Naive thymus-derived CD4-positive, alpha-beta T cell (primary cell): Measurements from ENCODE around the gene FAM149B1. TPM values are rescaled to one million over a fixed set of nuclear protein-coding genes. Genes with fewer than 3 reads are reported as not detected.

Experiments
- ATAC-seq: fragments of 150-1000 bp; cut with Tn5 transposase; 2 replicates; pipeline ENCODE4 v1.10.0; 2021; ENCODE audit warnings: mild to moderate bottlenecking, moderate library complexity
- CTCF ChIA-PET: fragments of 350-600 bp; sonication (Branson Sonifier 250); formaldehyde crosslinking; loops from one replicate; lab custom pipeline; 2021; ENCODE audit warnings: antibody characterized with exemption; lab: Charles Lee
- POLR2A ChIA-PET: fragments of 350-600 bp; sonication (Branson Sonifier 250); formaldehyde crosslinking; loops from one replicate; lab custom pipeline; 2021; ENCODE audit warnings: antibody characterized with exemption, inconsistent platforms; lab: Charles Lee
- DNase-seq, 9 donors: peaks; one replicate each; pipeline versions ENCODE4 v3.0.0 to v3.0.0-alpha.2; 2020 to 2022; ENCODE audit warnings: mixed read lengths in 1 of 9
- H3K27ac ChIP-seq: one replicate; pipeline ENCODE4 v1.7.0; 2013; ENCODE audit warnings: mild to moderate bottlenecking, low read depth, low read length, moderate library complexity
- H3K27me3 ChIP-seq, 2 donors: one replicate each; pipeline ENCODE4 v1.7.0; 2013; ENCODE audit warnings: low read length in 2 of 2, mild to moderate bottlenecking in 2 of 2, moderate library complexity in 2 of 2; ENCODE audit not compliant: control insufficient read depth in 2 of 2, insufficient read depth in 2 of 2
- H3K36me3 ChIP-seq, 3 experiments: 1 replicate in 2 of 3; 2 replicates in 1 of 3; pipeline ENCODE4 v1.7.0; 2013; ENCODE audit warnings: low read length in 3 of 3, mild to moderate bottlenecking in 3 of 3, moderate library complexity in 1 of 3; ENCODE audit not compliant: insufficient read depth in 3 of 3, control insufficient read depth in 2 of 3
- H3K4me1 ChIP-seq, 2 donors: one replicate each; pipeline ENCODE4 v1.7.0; 2013; ENCODE audit warnings: low read length in 2 of 2, mild to moderate bottlenecking in 2 of 2, moderate library complexity in 1 of 2; ENCODE audit not compliant: control insufficient read depth in 2 of 2, insufficient read depth in 2 of 2
- H3K4me3 ChIP-seq: 2 replicates; pipeline ENCODE4 v1.7.0; 2013; ENCODE audit warnings: mild to moderate bottlenecking, low read length
- H3K9me3 ChIP-seq, 3 experiments: 1 replicate in 2 of 3; 2 replicates in 1 of 3; pipeline ENCODE4 v1.7.0; 2013; ENCODE audit warnings: low read length in 3 of 3; ENCODE audit not compliant: control insufficient read depth in 2 of 3
- H3K27ac Mint-ChIP-seq, 9 donors: one replicate each; pipeline ENCODE4 v1.8.0; 2020 to 2022; ENCODE audit warnings: mixed read lengths in 9 of 9, mild to moderate bottlenecking in 8 of 9, moderate library complexity in 5 of 9, inconsistent platforms in 2 of 9
- H3K27me3 Mint-ChIP-seq, 5 donors: one replicate each; pipeline ENCODE4 v1.8.0; 2021 to 2022; ENCODE audit warnings: mixed read lengths in 5 of 5, mild to moderate bottlenecking in 1 of 5
- H3K36me3 Mint-ChIP-seq, 5 donors: one replicate each; pipeline ENCODE4 v1.8.0; 2020 to 2022; ENCODE audit warnings: mixed read lengths in 5 of 5, mild to moderate bottlenecking in 3 of 5, inconsistent platforms in 1 of 5
- H3K4me1 Mint-ChIP-seq, 7 donors: one replicate each; pipeline ENCODE4 v1.8.0; 2020 to 2022; ENCODE audit warnings: mixed read lengths in 7 of 7, mild to moderate bottlenecking in 3 of 7, inconsistent platforms in 1 of 7
- H3K4me3 Mint-ChIP-seq, 10 donors: one replicate each; pipeline ENCODE4 v1.8.0; 2020 to 2022; ENCODE audit warnings: mild to moderate bottlenecking in 10 of 10, mixed read lengths in 10 of 10, moderate library complexity in 6 of 10, inconsistent platforms in 2 of 10
- H3K9me3 Mint-ChIP-seq, 11 donors: one replicate each; pipeline ENCODE4 v1.8.0; 2020 to 2022; ENCODE audit warnings: mixed read lengths in 11 of 11, mild to moderate bottlenecking in 4 of 11, inconsistent platforms in 1 of 11, moderate library complexity in 1 of 11
- intact Hi-C, 2 donors: fragments of 100-400 bp; cut with micrococcal nuclease; formaldehyde crosslinking; loops; one replicate each; pipeline ENCODE4 v1.15.1; 2023
- polyA plus RNA-seq, 2 donors: library from polyadenylated mRNA; unstranded; fragments of 300-500 nt; fragmentation: Illumina TruSeq; gene quantifications; one replicate each; pipeline ENCODE4 v1.2.3, GENCODE V29; 2021
- total RNA-seq, 6 experiments: library from RNA in 5 of 6; stranded (reverse) in 5 of 6; gene quantifications; 1 replicate in 5 of 6; 2 replicates in 1 of 6; pipeline ENCODE4 v1.2.3 and lab custom pipeline; 2021 to 2026

Gene FAM149B1
- total RNA-seq = 10 to 100 TPM; 13.7 to 21.0 (median 16.3) TPM
- 1 to 10 TPM; 4.6 to 5.1 TPM for polyA plus RNA-seq
- 19.8 reads per million, percentile 50 among the genes with 10 or more reads in this experiment for total RNA-seq (lab: John Stamatoyannopoulos, UW)

DNA sequence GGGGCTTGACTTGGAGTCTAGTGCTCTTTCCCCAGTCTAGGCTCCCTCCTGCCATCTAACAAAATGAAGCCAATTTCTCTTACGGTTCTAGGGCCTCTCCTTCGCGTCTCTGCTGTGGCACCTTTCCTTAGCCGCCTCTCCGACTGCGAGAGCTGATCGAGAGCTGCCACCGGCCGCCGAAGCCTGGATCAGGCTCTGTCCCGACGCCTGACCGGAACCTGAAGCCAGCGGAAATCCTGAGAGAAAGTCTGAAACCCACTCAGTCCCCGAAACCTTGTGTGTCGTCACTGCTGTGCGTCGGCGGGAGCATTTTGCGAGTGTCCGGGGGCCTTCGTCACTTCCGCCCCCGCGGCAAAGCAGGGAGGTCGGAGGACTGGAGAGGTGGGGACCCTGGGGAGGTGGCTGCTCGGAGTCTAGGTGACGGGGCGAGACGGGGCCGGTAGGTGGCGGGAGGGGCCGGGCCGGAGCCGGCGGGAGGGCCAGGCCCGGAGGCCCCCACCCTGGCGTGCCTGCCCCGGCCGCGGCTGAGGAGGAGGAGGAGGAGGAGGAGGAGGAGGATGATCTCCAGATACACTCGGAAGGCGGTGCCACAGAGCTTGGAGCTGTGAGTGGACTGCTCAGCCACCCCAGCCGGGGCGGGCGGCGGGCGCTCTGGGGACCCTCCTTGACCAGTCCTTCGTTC is at the start of gene FAM149B1, which contains the start of gene ECD:
FAM149B1 (plus strand) TSS at position 337 of the 682 bp plus-strand sequence; CDS start at position 558, 221 bp downstream.
ECD (minus strand) TSS at position 226 of the 682 bp plus-strand sequence. CDS start 4,071 bp downstream, outside the sequence.
- intact Hi-C loops = loop anchor here (1.0 to 5.0 kb wide), 8 partner anchors 9 to 459 kb away; partner anchors contain the start of genes MRPS16 (in 2 of the 2), P4HA1 (in 2 of the 2), ANXA7 (in 1 of the 2) and DNAJC9 (in 1 of the 2)
- ChIA-PET CTCF (interaction anchor here (1.3 kb wide), 2 partner anchors 9 to 71 kb away, joined by 4 to 5 read pairs; partner anchors contain the start of gene P4HA1), POLR2A (interaction anchor here (0.6 to 3.2 kb wide), 8 partner anchors 12 to 1270 kb away, joined by 3 to 17 read pairs (median 3); partner anchors contain the start of genes DNAJC9 and P4HA1)
- Mint-ChIP-seq H3K27ac (peak within 1 kb of the TSS; percentile 98 to 100 (median 99)), H3K9me3 (no peaks in the 10 kb centered on the region), H3K36me3 (peaks cover 0 to 12% (median 5%) of the 10 kb centered on the region in 5 donors), H3K27me3 (no peaks in the 10 kb centered on the region), H3K4me3 (peak within 1 kb of the TSS; percentile 92 to 100 (median 100)), H3K4me1 (peaks cover 30 to 56% (median 43%) of the 10 kb centered on the region in 7 donors)
- Histone ChIP-seq H3K4me3 (peak within 1 kb of the TSS; percentile 97), H3K27me3 (no peaks in the 10 kb centered on the region), H3K9me3 (no peaks in the 10 kb centered on the region), H3K36me3 (peaks cover 2 to 7% (median 3%) of the 10 kb centered on the region in 3 experiments), H3K27ac (peak within 1 kb of the TSS; percentile 95), H3K4me1 (peaks cover 29 to 33% of the 10 kb centered on the region in 2 donors)
- ATAC-seq (peak; percentile 97), DNase-seq (peak; percentile 86 to 93 (median 92))

DNA sequence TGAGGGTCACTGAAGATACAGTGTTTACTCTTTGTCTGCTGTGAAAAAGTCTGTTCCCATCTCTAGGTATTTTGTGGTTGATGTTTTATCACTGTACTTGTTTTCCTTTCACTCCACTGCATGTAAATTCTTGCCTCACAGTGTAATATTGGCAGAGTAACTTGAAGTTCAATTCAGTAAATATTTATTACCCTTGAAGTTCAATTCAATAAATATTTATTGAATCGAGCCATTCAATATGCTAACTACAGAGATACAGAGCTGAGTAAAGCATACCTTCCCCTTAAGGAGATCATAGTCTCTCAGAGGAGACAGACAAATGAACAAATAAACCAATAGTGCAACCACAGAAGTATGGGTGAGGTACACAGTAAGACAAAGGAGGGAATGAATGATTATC is 48.5 kb upstream of the FAM149B1 start:
- CTCF ChIA-PET = no interaction called here
- POLR2A ChIA-PET = interaction anchor here (1.4 kb wide), 1 partner anchor 9 kb away, joined by 9 read pairs; the partner anchor contains the start of gene NUDT13
- H3K9me3 Mint-ChIP-seq = no peaks in the 10 kb centered on the region
- H3K27me3 Mint-ChIP-seq = no peaks in the 10 kb centered on the region
- H3K27ac ChIP-seq = no peak overlapping the region
- no peak overlapping the region for H3K27ac Mint-ChIP-seq
- DNase-seq = no peak
- peaks cover 0 to 8% (median 0%) of the 10 kb centered on the region in 3 experiments for H3K36me3 ChIP-seq
- H3K27me3 ChIP-seq = no peaks in the 10 kb centered on the region
- H3K4me3 Mint-ChIP-seq = no peak overlapping the region
- peaks cover 0 to 15% (median 3%) of the 10 kb centered on the region in 5 donors for H3K36me3 Mint-ChIP-seq
- intact Hi-C loops = no loop called here
- no peaks in the 10 kb centered on the region for H3K9me3 ChIP-seq
- no peak for ATAC-seq
- no peak overlapping the region for H3K4me3 ChIP-seq
- peaks cover 0 to 5% (median 0%) of the 10 kb centered on the region in 7 donors for H3K4me1 Mint-ChIP-seq
- no peaks in the 10 kb centered on the region for H3K4me1 ChIP-seq

- Histone ChIP-seq H3K4me3 (no peak overlapping the region), H3K9me3 (no peaks in the 10 kb centered on the region), H3K36me3 (peaks cover 0 to 10% (median 0%) of the 10 kb centered on the region in 3 experiments), H3K27ac (no peak overlapping the region), H3K27me3 (no peaks in the 10 kb centered on the region), H3K4me1 (no peaks in the 10 kb centered on the region)
- H3K27ac Mint-ChIP-seq = no peak overlapping the region
- ChIA-PET CTCF (no interaction called here), POLR2A (interaction anchor here (1.4 kb wide), 1 partner anchor 10 kb away, joined by 9 read pairs; the partner anchor contains the start of gene NUDT13)
- H3K9me3 Mint-ChIP-seq = no peaks in the 10 kb centered on the region
- peaks cover 0 to 16% (median 3%) of the 10 kb centered on the region in 5 donors for H3K36me3 Mint-ChIP-seq
- no peak for DNase-seq
- intact Hi-C loops = no loop called here
- no peak for ATAC-seq
- H3K4me3 Mint-ChIP-seq = no peak overlapping the region
- H3K4me1 Mint-ChIP-seq = peaks cover 0 to 5% (median 0%) of the 10 kb centered on the region in 7 donors
- H3K27me3 Mint-ChIP-seq = no peaks in the 10 kb centered on the region
Observed at GRCh38 chr10:73119952-73120351, 48.0 kb upstream of the FAM149B1 start.

DNA sequence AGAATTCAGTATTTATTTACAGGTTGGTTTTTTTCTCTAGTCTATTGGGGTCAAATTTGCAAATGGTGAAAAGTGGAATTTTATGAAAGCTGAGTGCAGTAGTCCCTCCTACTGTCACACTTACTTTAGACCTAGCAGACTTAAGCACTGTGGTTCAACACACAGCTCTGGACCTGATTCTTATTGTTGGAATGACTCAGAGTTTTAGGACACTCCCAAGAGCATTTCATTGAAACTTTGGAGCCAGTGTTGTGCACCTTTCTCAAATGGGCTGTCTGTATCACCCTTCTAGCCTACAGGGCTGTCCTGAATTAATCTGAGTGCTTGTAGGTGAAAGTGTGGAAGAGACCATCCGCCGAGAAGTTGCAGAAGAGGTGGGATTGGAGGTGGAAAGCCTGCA is 41.6 kb upstream of the FAM149B1 start:
- Mint-ChIP-seq H3K9me3 (no peaks in the 10 kb centered on the region), H3K4me1 (no peaks in the 10 kb centered on the region), H3K36me3 (peaks cover 0 to 26% (median 10%) of the 10 kb centered on the region in 5 donors), H3K27ac (peak overlapping the region in 1 of 9 donors; percentile 72), H3K4me3 (no peak overlapping the region), H3K27me3 (no peaks in the 10 kb centered on the region)
- POLR2A ChIA-PET = no interaction called here
- Histone ChIP-seq H3K27me3 (no peaks in the 10 kb centered on the region), H3K4me1 (no peaks in the 10 kb centered on the region), H3K9me3 (no peaks in the 10 kb centered on the region), H3K36me3 (peaks cover 6 to 39% (median 7%) of the 10 kb centered on the region in 3 experiments), H3K27ac (no peak overlapping the region), H3K4me3 (no peak overlapping the region)
- CTCF ChIA-PET = no interaction called here
- intact Hi-C loops = no loop called here
- DNase-seq (no peak), ATAC-seq (no peak)

DNA sequence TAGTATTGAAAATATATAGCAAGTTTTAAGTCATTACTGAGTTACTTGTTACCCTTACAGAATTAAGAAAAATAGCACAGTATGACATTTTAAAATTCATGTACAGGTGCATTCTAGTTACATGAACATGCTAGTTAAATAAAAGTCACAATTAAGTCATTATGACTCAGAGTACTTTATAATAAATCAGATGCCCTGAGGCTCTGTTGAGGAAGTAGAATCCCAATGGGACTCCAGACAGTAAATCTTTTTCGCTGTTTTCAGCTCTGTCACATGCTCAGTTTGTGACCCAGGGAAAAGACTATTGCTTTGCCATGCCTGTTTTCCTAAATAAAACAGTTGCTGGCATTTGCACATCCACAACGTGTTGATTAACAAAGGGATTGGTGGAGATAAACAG is 36.6 kb upstream of the FAM149B1 start:
- no peak overlapping the region for H3K4me3 Mint-ChIP-seq
- DNase-seq = no peak
- Histone ChIP-seq H3K27ac (no peak overlapping the region), H3K36me3 (peaks cover 18 to 68% (median 24%) of the 10 kb centered on the region in 3 experiments), H3K4me1 (no peaks in the 10 kb centered on the region), H3K4me3 (no peak overlapping the region), H3K9me3 (no peaks in the 10 kb centered on the region), H3K27me3 (no peaks in the 10 kb centered on the region)
- ATAC-seq = no peak
- intact Hi-C loops = no loop called here
- H3K9me3 Mint-ChIP-seq = no peaks in the 10 kb centered on the region
- CTCF ChIA-PET = interaction anchor here (0.6 kb wide), 1 partner anchor 32 kb away, joined by 3 read pairs; no protein-coding TSS in a partner anchor
- H3K36me3 Mint-ChIP-seq = peaks cover 5 to 34% (median 24%) of the 10 kb centered on the region in 5 donors
- H3K4me1 Mint-ChIP-seq = no peaks in the 10 kb centered on the region
- POLR2A ChIA-PET = no interaction called here
- no peaks in the 10 kb centered on the region for H3K27me3 Mint-ChIP-seq
- peak overlapping the region in 1 of 9 donors; percentile 62 for H3K27ac Mint-ChIP-seq

DNA sequence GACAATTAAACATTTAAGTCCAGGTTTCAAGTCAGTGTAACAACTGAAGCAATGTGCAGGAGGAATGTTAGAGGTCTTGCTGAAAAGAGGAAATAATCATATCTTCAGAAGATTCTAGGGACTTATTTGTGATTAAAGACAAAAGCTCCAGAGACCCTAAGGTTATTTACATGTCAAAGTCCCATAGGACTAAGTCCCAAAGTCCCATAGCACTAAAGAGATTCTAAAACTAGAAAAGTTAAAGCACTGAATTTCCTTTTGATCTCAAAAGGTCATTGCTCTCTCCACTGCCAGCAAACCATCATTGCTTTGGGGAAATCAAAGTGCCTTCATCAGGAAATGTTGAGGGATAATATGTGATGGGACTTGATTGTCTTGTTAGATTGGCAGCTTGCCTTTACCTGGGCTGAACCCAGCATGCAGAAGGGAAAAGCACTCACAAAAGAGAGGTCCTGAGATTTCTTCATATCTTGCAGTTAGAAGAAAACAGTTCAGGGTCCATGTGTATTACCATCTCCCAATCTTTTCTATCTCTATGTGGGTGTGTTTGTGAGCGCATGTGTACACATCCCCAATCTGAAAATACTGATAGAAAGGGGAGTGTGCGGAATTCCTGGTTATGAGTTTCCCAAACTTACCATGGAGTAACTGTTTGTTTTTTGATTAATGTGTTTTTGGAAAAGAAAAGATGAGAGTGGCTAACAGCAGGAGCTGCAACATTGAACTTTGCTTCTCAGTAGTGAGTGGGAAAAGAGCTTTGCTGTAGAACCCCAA is 35.8 kb upstream of the FAM149B1 start:
- intact Hi-C loops = loop anchor here in 1 of 2 donors (2.0 kb wide), 1 partner anchor 35 kb away; the partner anchor contains the start of gene P4HA1
- Mint-ChIP-seq H3K9me3 (no peaks in the 10 kb centered on the region), H3K27me3 (no peaks in the 10 kb centered on the region), H3K27ac (peak overlapping the region in 1 of 9 donors; percentile 41), H3K4me3 (no peak overlapping the region), H3K4me1 (no peaks in the 10 kb centered on the region), H3K36me3 (peaks cover 5 to 38% (median 28%) of the 10 kb centered on the region in 5 donors)
- ChIA-PET POLR2A (no interaction called here), CTCF (interaction anchor here (0.7 to 1.1 kb wide), 3 partner anchors 16 to 27 kb away, joined by 3 read pairs; partner anchors contain the start of gene NUDT13)
- no peaks in the 10 kb centered on the region for H3K27me3 ChIP-seq
- no peaks in the 10 kb centered on the region for H3K9me3 ChIP-seq
- no peak for DNase-seq
- H3K36me3 ChIP-seq = peaks cover 18 to 67% (median 24%) of the 10 kb centered on the region in 3 experiments
- ATAC-seq = no peak
- no peaks in the 10 kb centered on the region for H3K4me1 ChIP-seq
- no peak overlapping the region for H3K4me3 ChIP-seq
- H3K27ac ChIP-seq = no peak overlapping the region
